Muscle layer of duodenum (tissue), 2 donors: ENCODE measurements around the gene PCNX2.

Source experiments
- H3K27ac ChIP-seq: one replicate; pipeline ENCODE4 v1.7.0; 2013; ENCODE audit warnings: mild to moderate bottlenecking, low read length
- H3K27me3 ChIP-seq: one replicate; pipeline ENCODE4 v1.7.0; 2013; ENCODE audit warnings: low read depth, mild to moderate bottlenecking, control low read depth, low read length
- H3K36me3 ChIP-seq, 2 donors: one replicate each; pipeline ENCODE4 v1.7.0; 2013; ENCODE audit warnings: low read length in 2 of 2, control low read depth in 1 of 2, mild to moderate bottlenecking in 1 of 2; ENCODE audit not compliant: insufficient read depth in 2 of 2, control insufficient read depth in 1 of 2
- H3K4me1 ChIP-seq, 2 donors: one replicate each; pipeline ENCODE4 v1.7.0; 2013; ENCODE audit warnings: low read length in 2 of 2, mild to moderate bottlenecking in 2 of 2, control low read depth in 1 of 2, moderate library complexity in 1 of 2; ENCODE audit not compliant: insufficient read depth in 2 of 2, control insufficient read depth in 1 of 2
- H3K4me3 ChIP-seq, 2 donors: one replicate each; pipeline ENCODE4 v1.7.0; 2013; ENCODE audit warnings: low read length in 2 of 2, low read depth in 1 of 2, mild to moderate bottlenecking in 1 of 2
- H3K9me3 ChIP-seq, 2 donors: one replicate each; pipeline ENCODE4 v1.7.0; 2013; ENCODE audit warnings: low read length in 2 of 2, control low read depth in 1 of 2, mild to moderate bottlenecking in 1 of 2; ENCODE audit not compliant: control insufficient read depth in 1 of 2
- donor health status: healthy.

PCNX2 gene, protein sequence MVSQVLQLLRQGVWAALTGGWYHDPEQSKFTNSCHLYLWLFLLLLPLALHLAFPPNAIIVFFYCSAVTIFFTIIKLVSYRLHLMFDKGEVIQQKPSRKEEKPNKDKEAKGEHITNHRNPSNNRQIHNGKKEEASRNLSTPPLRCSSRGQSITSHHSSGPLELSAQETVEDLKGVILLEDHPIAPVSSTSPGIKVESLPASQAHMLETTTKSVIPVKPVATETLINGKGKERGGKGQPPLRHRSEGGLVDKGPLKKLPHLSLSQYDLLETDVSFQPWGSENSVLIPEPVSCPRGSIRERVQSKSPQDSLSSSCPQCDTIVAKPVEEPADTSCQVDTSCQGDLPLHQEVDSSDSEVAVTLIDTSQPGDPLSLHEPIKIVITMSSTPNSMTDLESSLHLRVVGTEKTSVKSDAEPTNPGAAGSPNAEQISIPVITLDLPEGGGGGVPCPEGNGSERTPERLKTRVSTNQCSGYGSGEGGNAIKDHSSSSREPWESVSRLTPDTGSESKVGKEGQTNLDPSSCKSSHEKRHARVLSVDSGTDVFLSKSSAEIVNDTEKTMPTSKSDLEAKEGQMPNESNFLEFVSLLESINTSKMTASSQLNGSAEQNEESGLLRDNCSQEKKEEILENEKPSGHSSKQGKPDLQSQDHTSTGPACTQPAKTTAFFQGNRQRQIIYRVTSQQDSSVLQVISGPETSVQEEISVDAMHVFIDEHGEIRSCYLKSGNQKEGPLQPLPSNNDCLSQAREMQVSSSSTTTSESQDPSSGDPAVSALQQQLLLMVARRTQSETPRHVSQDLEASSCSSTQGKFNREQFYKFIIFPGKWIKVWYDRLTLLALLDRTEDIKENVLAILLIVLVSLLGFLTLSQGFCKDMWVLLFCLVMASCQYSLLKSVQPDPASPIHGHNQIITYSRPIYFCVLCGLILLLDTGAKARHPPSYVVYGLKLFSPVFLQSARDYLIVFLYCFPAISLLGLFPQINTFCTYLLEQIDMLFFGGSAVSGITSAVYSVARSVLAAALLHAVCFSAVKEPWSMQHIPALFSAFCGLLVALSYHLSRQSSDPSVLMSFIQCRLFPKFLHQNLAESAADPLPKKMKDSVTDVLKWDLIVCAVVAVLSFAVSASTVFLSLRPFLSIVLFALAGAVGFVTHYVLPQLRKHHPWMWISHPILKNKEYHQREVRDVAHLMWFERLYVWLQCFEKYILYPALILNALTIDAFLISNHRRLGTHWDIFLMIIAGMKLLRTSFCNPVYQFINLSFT (N-terminal part only)

DNA sequence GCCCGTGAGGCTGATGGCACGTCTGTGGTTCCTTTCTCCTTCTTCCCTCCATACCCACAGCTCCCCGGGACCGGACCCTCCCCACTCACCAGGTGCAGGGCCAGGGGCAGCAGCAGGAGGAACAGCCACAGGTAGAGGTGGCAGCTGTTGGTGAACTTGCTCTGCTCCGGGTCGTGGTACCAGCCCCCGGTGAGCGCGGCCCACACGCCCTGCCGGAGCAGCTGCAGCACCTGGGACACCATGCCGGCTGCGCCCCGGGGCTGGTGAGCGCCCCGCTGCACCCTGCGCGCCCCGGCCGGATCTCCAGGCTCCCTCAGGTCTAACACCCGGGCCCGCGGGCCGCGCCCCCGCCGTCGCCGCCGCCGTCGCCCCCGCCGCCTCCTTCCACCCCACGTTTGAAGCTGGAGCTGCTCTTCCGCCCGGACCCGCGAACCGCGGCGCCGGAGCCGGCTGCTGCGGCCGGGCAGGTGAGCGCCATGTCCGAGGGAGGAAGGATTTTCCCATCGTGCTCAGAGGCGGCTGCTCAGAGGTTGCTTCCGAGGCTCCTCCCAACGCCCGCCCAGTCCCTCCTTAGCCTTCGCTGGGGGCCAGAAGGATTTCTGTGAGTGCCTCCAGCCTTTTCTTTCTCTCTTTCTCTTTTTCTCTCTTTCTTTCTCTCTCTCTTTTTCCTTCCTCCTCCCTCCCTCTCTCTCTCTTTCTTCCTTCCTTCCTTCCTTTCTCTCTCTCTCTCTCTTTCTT, at the start of gene PCNX2:
Gene PCNX2, minus strand, starts transcription at position 489 of the 738 bp plus-strand sequence. Its CDS starts 247 bp downstream, at position 242.
- peaks cover 0 to 11% of the 10 kb centered on the region in 2 donors for H3K4me1 ChIP-seq
- H3K27me3 ChIP-seq: no peaks in the 10 kb centered on the region
- peak within 1 kb of the TSS; percentile 60 to 68 for H3K4me3 ChIP-seq
- H3K36me3 ChIP-seq: no peaks in the 10 kb centered on the region
- H3K9me3 ChIP-seq: no peaks in the 10 kb centered on the region
- no peak within 1 kb of the TSS for H3K27ac ChIP-seq

DNA sequence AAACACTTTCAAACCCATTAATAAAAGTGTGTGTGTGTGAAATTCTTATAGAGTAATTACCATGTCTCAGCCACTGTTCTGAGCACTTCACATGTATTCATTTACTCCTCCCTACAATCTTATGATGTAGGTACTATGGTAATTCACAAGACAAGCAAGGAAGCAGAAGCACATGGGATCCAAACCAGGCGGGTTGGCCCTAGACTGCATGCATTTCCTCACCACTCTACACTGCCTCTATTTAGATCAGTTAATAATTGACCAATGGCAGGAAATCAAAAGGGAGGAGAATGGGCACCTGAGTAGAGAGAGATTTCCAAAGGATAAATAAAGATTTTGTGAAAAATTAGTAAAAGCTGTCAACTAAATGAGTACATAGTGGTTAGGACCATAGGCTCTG, 47.7 kb upstream of the PCNX2 start:
- Histone ChIP-seq H3K27ac (no peak overlapping the region), H3K27me3 (peaks cover 5% of the 10 kb centered on the region), H3K4me1 (peaks cover 0 to 5% of the 10 kb centered on the region in 2 donors), H3K36me3 (no peaks in the 10 kb centered on the region), H3K4me3 (no peak overlapping the region), H3K9me3 (peaks cover 0 to 2% of the 10 kb centered on the region in 2 donors)

DNA sequence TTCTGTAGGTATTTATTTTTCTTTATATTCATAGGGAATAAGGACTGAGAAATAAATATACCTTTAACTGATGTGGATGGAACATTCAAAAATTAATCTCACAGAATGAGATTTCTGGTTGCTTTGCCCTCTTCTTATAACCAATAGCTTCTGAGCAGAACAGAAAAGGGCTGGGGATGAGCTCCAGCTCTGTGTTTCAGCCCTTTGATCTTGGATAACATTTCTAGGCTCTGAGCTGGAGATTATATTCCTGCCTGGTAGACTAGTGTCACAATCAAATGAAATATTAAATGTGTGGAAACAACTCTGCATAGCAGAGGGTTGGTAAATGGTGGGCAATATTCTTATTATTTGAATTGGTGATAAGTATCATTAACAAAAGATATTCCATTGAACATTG, 46.6 kb upstream of the PCNX2 start:
- Histone ChIP-seq H3K4me3 (no peak overlapping the region), H3K36me3 (no peaks in the 10 kb centered on the region), H3K9me3 (peaks cover 0 to 2% of the 10 kb centered on the region in 2 donors), H3K4me1 (peaks cover 0 to 5% of the 10 kb centered on the region in 2 donors), H3K27ac (no peak overlapping the region), H3K27me3 (peaks cover 5% of the 10 kb centered on the region)

DNA sequence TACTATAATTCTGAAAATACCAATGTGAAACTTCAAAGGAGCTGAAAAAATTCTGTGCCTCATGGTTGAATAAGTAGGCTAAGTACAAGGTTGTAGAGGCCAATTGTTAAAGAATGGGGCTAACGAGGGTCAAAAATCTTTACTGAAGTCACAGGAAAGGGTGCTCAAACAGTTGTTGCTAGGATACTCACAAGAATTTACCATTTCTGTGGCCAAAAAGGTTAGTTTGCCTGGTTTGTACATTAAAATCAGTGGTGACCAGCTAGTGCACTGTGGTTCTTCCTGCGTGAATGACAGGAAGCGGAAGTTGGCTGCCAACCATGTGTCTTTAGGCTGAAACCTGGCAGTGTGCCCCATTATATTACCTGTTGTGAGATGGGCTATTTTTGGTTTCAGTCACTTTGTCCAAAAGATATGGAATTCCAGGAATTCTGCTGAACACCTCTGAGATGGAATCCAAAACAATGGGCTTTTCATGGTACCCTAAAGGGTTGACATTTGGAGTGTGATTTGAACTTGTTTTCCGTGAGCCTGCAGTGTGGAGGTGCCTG, 45.5 kb upstream of the PCNX2 start:
- Histone ChIP-seq H3K36me3 (no peaks in the 10 kb centered on the region), H3K27me3 (peaks cover 5% of the 10 kb centered on the region), H3K4me3 (no peak overlapping the region), H3K4me1 (peaks cover 0 to 5% of the 10 kb centered on the region in 2 donors), H3K9me3 (peaks cover 0 to 2% of the 10 kb centered on the region in 2 donors), H3K27ac (no peak overlapping the region)

DNA sequence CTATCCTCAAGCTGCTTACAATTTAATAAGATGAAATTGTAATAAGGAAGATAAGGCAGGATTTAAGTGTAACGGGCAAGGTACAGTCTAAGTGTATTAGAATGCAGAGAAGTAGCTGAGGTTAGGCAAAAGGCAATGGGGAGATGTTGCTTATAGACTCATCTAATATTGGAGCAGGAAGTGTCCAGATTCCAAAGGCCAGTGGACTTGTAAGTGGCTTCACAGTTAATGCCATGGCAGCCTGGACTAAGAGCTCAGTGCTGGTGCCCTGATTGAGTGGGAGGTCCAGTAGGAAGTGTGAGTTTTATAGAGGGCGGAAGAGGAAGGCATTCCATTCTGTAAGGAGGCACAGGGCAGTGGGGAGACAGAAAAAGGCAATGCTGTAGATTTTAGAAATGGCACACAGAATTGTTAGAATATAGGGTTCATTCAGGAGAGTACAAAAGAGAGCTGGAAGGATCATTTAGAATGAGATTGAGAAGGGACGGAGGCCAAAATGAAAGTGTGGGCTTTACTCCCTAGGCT, 44.6 kb upstream of the PCNX2 start:
- H3K27ac ChIP-seq: no peak overlapping the region
- peaks cover 0 to under 1% of the 10 kb centered on the region in 2 donors for H3K9me3 ChIP-seq
- H3K4me3 ChIP-seq: no peak overlapping the region
- H3K4me1 ChIP-seq: peaks cover 0 to 5% of the 10 kb centered on the region in 2 donors
- peaks cover 5% of the 10 kb centered on the region for H3K27me3 ChIP-seq
- no peaks in the 10 kb centered on the region for H3K36me3 ChIP-seq

DNA sequence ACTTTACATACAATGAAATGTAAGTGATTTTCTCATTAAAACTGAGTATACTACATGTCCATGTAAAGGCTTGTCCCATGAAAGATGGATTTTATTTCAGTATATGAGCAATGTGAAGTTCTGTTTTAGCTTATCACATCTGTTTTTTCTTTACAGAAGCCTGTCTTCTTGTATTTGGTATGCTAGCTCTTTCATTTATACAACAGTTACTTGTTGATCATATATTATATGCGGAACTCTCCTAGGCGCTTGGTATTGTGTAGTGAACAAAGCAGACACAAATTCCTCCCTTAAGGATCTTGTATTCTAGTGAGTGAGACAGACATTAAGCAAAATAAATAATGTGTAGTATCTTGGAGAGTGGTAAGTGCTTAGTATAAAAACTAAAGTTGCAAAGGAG, 42.6 kb upstream of the PCNX2 start:
- Histone ChIP-seq H3K36me3 (no peaks in the 10 kb centered on the region), H3K9me3 (no peaks in the 10 kb centered on the region), H3K27ac (no peak overlapping the region), H3K4me1 (peaks cover 0 to 5% of the 10 kb centered on the region in 2 donors), H3K4me3 (no peak overlapping the region), H3K27me3 (no peaks in the 10 kb centered on the region)

DNA sequence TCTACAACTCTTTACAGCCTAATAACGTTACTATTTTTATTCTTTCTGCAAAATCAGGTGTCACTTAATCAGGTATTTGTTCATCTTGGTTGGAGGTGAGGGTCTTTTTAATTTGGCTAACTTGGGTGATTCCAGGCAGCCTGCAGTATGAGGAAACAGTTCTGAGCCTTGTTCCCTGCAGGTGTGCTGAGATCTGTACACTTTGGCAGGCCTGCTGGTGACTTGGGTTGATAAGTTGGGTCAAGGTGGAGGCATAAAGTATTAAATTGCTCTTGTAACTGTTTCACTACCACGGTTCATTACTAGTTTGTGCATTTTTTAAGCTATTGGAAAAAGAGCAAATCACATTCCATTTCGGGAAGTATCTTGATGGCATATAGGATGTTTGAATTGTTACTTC, 42.0 kb upstream of the PCNX2 start:
- H3K27me3 ChIP-seq: no peaks in the 10 kb centered on the region
- H3K27ac ChIP-seq: no peak overlapping the region
- no peaks in the 10 kb centered on the region for H3K9me3 ChIP-seq
- no peak overlapping the region for H3K4me3 ChIP-seq
- H3K4me1 ChIP-seq: peaks cover 0 to 5% of the 10 kb centered on the region in 2 donors
- H3K36me3 ChIP-seq: no peaks in the 10 kb centered on the region

DNA sequence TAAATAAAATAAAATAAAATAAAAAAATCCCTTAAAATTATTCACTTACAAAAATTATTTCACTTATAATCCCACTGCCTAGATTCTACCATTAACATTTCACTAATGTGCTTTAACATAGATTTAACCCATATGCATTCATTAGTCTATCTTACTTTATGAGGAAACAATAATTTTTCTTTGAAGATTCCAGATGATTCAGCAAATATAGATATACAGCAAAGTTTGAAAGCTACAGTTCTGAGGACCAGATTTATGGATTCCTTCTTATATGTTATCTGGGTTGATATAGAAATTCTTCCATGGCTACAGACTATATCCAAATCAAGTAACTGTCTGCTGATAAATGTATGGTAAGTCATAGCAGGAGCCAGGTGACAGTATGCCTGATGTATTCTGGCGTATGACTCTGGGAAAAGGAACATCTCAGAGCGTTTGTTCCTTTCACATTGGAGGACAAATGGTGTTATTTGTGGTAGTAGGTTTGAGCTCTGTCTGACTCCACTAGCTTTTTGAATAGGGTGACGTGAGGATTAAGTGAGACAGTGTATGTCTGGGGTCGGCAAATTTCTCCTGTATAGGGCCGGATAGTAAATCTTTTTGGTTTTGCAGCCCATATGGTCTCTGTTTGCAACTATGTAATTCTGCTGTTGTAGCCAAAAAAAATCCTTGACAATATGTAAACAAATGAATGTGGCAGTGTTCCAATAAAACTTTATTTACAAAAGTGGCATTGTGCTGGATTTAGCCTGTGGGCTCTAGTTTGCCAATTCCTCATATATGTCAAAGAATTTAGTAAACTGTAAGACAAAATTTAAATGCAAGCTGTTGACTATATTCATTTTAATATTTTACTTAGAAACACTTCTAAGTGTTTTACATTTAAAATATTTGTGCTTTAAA, 41.3 kb upstream of the PCNX2 start:
- no peaks in the 10 kb centered on the region for H3K27me3 ChIP-seq
- no peaks in the 10 kb centered on the region for H3K36me3 ChIP-seq
- H3K4me1 ChIP-seq: peaks cover 0 to 5% of the 10 kb centered on the region in 2 donors
- H3K4me3 ChIP-seq: no peak overlapping the region
- no peaks in the 10 kb centered on the region for H3K9me3 ChIP-seq
- H3K27ac ChIP-seq: no peak overlapping the region

DNA sequence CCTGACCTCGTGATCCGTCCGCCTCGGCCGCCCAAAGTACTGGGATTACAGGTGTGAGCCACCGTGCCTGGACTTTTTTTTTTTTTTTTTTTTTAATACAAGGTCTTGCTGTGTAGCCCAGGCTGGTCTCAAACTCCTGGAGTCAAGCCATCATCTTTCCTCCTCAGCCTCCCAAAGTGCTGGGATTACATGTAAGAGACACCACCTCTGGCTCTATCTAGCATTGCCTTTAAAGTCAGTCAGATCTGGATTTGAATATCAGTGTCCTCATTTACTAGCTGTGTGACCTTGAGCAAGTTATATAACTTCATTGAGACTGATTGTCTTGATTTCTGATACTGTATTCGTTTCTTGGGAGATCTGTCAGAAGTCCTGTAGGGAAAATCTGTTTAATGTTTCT, 38.6 kb upstream of the PCNX2 start:
- Histone ChIP-seq H3K27me3 (peaks cover 6% of the 10 kb centered on the region), H3K36me3 (no peaks in the 10 kb centered on the region), H3K9me3 (no peaks in the 10 kb centered on the region), H3K4me1 (no peaks in the 10 kb centered on the region), H3K4me3 (no peak overlapping the region), H3K27ac (no peak overlapping the region)
